ENCODE data around the gene SOCS3.

GRCh38 chr17:78381601-78382232 lies 21.8 kb upstream of the SOCS3 start:
- TF ChIP-seq ARNT (IDR thresholded peaks at IDR 0.05): no peak
- no peak for TF ChIP-seq FOXA1 (IDR thresholded peaks at IDR 0.05)
- no peak for TF ChIP-seq SP1 (IDR thresholded peaks at IDR 0.05)
